GM19025 (cell line): ENCODE data around the gene WDR73.
"Not testable (repeated sequence)": the region's sequence is repeated elsewhere in the genome, so short reads cannot be mapped to it uniquely, and the experiment has no call there.

Experiments used
- ATAC-seq: cut with Tn5 transposase; IDR thresholded peaks from one replicate; pipeline ENCODE4 v1.9.1; 2021; ENCODE audit warnings: mild to moderate bottlenecking, low read depth, moderate library complexity; ENCODE audit not compliant: unreplicated experiment

Gene WDR73

DNA sequence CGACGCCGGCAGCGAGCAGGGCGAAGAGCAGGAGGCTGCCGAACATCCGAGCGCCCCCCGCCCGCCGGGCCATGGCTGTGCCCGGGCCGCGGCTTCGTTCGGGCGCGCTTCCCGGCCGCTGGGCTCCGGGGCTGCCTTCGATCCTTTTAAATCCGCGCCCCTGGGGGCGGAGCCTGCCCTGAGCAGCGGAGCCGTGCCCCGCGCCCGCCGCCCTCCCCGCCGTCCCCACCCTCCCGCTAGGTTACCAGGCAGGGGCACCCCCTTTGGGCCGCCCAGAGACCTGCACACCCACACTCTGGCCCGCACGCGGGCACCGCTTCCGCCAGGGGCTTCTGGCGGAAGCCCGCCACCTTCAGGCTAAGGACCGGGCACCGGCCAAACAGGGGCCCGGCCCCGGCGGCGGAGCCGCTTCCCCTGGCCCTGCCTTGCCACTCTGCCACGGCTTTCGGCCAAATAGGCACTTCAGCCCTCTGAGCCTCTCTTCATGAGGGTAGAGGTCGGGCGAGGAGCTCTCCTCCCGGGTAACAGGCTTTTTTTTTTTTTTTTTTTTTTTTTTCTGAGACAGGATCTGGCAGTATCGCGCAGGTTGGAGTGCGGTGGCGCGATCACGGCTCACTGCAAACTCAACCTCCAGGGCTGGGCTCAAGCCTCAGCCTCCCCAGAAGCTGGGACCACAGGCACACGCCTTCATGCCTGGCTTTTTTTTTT lies 4.2 kb upstream of the WDR73 start, which contains the start of gene NMB:
NMB (minus strand) TSS at position 120 of the 708 bp plus-strand sequence; CDS start at position 73, 47 bp downstream.
- peak; percentile 68 for ATAC-seq

DNA sequence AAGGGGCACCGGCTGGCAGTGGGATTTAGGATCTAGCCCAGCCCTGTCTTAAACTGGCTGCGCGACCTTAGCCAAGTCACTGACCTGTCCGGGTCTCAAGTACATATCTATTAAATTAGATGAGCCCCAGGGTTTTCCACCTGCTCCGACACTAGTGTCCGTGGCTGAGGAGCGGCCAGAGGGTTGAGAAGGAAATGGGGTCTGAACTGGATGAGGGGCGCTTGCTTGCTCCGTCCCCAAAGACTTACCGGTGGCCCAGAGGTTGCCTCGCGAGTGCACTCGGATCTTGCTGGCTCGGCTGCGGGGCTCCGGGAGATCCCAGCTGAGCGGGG lies 3.6 kb upstream of the WDR73 start:
- no peak for ATAC-seq

DNA sequence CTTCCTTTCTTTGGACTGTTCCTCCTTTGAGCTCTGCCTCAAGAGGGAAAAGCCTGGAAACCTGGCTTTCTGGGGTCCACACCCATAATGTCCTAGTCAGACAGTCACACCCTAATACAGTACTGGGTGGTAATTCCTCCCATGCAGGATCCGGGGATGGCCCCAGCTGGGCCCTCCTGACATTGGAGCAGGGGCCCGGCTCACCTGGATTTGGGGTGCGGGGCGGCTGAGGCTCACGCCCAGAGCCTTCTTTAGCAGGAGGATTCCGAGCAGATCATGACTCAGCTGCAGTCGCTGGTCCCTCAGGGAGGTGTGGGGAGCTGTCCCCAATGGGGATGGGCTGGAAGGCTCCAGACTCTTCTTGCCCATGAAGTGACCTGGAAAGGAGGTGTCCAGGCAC lies 2.9 kb upstream of the WDR73 start:
- ATAC-seq = no peak

DNA sequence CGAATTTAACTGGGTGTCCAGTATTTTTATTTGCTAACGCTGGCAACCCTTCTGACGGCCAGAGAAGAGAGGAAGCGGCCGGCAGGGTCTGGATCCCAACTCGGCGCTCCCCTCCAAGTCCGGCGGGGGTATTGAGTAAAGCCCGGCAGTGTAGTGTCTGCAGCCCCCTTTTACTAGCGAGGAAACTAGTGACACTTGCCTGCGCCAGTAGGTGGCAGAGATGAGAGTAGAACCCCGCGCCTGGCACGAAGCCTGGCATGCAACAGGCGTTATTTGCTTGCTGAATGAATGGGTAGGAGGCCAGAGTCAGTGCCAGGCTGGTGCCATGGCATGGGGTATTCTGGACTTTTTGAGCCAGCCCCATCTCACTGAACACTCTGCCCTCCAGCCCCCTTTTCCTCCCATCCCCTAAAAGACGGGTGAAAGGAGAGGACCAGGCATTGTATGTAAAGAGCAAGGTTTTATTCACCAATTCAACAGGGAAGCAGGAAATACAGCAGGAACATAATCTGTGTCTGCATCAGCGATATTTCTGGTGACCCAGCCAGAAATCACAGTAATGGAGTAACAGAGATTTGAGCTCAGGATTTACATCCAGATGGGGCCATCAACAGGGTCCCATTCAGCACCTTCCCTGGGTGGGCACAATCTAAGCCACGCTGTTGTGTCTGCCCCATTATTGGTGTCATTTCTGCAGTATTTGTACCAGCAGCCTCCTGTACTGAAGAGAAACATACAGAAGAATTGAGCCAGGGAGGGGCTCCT lies 788 bp upstream of the WDR73 start:
- ATAC-seq = no peak

DNA sequence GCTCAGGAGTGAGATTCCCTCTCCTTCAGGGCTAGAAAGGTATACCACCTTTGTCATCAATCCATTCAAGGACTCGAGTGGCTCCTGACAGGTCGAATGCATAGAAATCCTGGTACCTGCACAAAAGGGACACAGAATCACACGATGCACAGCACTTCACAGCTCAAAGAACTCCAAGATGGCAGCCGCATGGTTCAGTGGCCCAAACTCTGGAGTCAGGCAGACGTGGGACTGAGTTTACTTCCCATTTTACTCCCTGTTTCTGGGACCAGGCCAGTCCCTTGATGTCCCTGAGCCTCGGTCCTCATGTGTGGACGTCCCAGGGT lies 536 bp downstream of the WDR73 start:
- no peak for ATAC-seq

DNA sequence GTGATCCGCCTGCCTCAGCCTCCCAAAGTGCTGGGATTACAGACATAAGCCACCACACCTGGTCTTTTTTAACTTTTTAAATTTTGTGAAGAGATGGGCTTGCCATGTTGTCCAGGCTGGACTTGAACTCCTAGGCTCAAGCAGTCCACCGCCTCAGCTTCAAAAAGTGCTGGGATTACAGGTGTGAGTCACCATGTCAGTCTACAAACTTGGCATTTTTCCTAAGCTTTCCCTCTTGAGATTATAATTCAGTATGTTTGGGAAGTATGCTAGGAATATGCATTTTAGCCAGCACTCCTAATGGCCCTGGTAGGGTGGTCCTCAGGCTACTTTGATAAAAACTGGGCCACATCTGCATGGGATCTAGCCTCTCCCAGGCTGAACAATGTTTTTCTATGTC lies 4.4 kb downstream of the WDR73 start:
- ATAC-seq = no peak

DNA sequence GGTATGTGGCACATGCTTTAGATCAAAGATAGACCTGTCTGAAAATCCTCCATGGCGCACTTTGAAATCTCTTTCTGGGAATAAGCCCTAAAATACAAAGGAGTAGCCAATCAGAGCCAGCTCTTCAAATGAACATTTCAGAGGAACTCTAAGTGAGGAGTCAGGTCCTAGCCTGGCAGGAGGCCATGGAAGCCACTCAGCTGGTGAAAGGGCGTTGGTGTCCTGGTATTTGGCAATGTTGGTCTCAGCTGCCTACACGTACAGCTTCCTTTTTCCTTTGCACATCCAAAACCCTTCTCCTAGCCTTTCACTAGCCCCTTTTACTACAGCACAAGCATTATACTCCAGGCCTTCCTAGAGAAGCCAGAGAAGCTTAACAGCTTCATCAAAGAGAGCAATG lies 5.5 kb downstream of the WDR73 start:
- no peak for ATAC-seq

DNA sequence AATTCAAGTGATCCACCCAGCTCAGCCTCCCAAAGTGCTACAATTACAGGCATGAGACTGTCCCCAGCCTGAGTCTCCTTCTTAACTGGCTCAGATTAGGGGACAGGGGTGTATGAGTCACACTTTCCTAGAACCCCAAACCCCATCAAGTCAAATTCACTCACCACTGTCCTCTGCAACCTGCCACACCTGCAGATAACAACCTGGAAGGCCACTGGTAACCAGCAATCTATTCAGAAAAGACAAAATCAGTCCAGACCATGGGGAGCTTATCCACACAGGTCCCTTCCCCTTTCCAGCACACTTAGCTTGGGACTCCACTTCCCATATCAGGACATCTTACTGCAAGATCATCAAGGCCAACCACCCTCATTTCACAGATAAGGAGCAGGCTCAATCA lies 6.4 kb downstream of the WDR73 start:
- no peak for ATAC-seq

DNA sequence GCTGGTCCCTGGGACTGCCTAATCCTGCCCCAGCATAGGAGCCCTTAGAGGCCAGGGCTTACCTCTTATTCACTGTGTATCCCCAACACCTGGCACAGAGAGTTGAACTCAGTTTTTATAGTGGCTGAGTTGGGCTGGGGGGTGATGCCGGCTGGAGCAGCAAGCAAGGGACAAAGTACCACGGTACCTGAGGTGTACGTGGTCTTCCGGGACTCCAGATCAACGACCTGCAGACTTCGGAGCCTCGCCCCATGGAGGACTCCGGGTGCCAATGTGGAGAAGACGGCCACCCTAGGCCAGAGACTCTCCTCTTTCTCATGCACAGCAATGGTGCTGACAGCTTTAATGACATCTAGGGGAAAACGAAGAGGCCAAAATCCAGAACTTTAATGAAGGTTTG lies 8.1 kb downstream of the WDR73 start:
- no peak for ATAC-seq

DNA sequence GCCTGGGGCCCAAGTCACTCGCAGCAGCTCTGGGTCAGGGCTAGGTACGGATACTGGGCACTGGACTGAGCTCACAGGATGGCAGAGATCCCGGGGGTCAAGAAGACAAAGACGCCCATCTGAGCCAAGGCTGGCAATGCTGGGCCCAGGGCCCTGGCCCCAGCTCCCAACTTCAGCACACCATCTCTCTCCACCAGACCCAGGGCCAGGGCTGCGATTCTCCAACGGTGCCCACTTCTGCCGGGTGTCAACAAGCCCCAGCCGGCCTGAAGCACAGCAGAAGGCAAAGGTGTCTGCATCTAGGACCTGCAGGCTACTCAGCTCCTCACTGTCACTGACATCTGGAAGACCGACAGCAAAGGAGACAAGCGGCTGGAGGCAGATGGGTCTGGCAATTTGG lies 8.6 kb downstream of the WDR73 start:
- ATAC-seq = no peak

DNA sequence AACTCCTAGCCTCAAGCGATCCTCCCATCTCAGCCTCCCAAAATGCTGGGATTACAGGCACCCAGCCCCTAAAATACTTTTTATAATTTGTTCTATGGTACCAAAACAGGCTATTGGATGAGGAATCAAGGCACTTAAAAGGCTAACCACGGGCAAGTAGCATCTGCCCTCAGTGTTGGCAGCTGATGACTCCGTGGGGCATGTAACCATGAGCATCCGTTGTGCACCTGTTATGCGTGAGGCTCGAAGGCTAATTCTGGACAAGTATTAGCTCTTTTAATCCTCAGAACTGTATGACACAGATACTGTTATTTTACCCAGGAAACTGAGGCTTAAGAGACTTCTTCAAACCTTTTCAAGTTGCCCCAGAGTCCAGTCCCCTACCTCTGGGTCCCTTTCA lies 10.2 kb downstream of the WDR73 start:
- no peak for ATAC-seq

DNA sequence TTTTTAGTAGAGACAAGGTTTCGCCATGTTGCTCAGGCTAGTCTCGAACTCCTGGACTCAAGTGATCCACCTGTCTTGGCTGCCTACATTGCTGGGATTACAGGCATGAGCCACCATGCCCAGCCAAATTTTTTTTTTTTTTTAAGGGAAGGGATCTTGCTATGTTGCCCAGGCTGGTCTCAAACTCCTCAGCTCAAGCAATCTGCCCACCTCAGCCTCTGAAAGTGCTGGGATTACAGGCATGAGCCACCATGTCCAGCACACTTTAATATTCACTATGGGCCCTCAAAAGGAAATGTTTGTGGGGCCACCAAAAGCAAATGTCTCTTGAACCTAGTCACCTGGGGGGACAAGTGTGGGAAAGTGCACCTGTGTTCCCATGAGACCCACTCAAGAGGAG lies 11.4 kb downstream of the WDR73 start:
- ATAC-seq = not testable (repeated sequence)

DNA sequence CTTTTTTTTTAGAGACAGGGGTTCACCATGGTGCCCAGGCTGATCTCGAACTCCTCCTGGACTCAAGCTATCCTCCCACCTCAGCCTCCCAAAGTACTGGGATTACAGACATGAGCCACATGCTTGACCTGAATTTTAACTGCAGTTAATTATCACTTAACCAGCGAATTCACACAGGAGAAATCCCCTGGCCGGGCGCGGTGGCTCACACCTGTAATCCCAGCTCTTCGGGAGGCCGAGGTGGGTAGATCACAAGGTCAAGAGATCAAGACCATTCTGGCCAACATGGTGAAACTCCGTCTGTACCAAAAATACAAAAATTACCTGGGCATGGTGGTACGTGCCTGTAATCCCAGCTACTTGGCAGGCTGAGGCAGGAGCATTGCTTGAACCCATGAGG lies 12.2 kb downstream of the WDR73 start:
- not testable (repeated sequence) for ATAC-seq

DNA sequence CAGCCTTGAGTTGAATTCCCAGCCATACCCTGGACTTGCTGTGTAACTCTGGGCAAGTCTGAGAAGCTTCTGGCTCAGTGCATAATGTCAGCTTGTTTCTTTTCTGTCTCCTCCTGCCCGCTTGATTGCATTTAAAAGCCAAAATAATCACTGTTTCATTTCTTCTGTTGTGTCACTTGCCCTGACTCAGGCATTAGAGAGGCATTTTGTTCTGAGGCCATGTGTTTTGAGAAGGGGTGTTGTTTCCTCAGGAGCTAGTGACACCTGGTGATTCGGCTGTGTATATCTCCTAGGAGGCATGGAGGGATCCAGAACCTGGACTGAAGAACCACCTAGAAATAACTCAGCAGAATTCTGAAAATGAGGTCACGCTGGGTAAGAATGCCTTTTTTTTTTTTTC lies 16.0 kb downstream of the WDR73 start:
- no peak for ATAC-seq

DNA sequence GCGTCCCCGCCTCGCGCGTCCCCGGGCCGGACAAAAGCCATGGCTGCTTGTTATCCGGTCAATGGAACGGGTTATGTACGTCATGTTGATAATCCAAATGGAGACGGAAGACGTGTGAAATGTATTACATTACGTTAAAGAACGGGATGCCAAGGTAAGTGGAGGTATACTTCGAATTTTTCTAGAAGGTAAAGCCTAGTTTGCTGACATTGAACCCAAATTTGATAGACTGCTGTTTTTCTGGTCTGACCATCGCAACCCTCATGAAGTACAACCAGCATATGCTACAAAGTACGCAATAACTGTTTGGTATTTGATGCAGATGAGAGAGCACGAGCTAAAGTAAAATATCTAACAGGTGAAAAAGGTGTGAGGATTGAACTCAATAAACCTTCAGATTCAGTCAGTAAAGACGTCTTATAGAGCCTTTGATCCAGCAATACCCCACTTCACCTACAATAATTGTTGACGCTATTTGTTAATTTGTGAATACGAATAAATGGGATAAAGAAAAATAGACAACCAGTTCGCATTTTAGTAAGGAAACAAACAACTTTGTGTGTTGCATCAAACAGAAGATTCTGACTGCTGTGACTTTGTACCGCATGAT lies 19.8 kb downstream of the WDR73 start:
- no peak for ATAC-seq

DNA sequence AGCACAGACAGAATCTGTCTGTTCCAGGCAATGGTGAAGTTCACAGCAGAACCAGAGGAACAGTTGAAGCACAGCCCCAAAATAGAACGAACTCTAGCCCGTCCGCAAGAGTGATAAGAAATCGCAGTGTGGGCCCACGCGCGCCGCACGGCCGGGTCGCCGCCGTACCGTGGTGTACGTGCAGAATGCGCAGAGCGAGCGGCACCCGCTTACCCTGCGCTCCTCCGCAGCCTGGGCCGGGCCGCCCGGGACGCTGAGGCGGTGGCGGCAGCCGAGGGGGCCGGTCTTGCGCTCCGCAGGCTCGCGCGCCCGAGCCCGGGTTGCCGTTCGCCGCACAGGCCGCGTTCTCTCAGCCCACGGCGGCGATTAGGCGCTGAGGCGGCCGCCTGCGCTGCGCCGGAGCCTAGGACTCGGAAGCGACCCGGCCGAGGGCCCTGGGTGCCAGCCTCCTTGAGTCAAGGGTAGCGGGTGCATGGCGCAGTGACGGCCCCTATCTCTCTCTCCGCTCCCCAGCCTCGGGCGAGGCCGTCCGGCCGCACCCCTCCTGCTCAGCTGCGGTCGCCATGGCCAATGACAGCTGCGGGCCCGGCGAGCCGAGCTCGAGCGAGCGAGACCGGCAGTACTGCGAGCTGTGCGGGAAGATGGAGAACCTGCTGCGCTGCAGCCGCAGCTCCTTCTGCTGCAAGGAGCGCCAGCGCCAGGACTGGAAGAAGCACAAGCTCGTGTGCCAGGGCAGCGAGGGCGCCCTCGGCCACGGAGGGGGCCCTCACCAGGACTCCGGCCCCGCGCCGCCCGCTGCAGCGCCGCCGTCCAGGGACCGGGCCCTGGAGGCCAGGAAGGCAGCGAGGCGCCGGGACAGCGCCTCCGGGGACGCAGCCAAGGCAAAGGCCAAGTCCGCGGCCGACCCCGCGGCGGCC lies 20.5 kb downstream of the WDR73 start:
- ATAC-seq = peak; percentile 46

DNA sequence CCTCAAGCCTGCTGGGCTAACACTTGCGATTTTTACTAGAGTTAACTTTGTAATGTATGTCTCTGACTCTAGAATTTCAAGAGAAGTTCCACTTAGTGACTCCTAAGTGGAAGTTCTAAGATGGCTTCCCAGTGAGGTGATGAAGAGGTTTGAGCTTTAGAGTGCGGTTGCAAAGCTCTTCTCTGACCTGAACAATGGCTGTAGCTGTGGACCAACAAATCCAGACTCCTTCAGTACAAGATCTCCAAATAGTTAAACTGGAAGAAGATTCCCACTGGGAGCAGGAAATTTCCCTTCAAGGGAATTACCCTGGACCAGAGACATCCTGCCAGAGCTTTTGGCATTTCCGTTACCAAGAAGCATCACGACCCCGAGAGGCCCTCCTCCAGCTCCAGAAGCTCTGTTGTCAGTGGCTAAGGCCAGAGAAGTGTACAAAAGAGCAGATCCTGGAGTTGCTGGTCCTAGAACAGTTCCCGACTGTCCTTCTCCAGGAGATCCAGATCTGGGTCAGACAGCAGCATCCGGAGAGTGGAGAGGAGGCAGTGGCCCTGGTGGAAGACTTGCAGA lies 22.3 kb downstream of the WDR73 start:
- no peak for ATAC-seq

DNA sequence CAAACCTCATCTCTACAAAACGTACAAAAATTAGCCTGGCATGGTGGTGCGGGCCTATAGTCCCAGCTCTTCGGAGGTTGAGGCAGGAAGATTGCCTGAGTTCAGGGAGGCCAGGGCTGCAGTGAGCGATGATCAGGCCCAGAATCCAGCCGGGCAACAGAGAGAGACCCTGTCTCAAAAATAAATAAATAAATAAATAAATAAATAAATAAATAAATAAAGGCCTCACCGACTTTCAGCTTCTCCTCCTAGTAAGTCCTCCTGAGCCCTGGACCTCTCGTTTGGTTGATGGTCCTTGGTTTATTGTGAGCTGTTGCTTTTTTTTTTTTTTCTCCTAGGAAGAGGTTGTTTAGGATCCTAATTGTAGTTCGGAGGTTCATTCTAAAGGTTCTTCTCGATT lies 25.1 kb downstream of the WDR73 start:
- no peak for ATAC-seq

DNA sequence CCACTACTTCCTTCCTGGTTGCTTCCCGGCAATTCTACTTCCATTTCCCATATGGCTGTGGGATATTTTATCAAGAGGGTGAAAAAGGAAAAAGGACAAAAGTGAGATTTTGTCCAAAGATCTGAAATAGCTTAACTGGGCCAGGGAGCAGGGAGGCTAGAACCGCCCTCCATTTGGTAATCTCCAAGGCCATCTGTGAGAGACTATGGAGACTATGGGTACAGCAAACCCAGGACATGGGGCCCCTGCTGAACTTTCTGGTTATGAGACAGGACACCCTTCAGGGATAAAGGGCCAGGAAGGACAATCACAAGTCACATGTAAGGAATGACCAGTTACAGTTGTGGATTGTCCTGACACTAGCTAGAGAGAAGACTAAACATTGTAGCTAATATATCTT lies 29.0 kb downstream of the WDR73 start:
- ATAC-seq = no peak

DNA sequence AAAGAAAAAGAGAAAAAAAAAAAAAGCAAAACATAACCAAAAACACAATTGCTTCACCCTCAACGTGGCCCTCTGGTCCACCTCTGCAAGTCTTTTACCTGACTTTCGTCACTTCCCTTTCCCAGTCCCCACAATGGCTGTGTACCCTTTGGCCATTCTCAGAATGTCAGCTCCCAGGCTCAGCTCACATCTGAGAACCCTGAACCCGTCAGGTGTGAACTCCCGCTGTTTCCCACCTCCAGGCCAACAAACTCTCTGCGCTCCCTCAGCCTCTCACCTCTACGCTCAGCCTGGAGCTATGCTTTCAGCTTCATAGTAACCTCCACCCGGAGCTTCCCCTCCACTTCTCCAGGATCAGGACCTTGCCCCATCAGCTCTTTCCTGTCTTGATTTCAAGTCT lies 29.7 kb downstream of the WDR73 start:
- ATAC-seq = no peak
